ENCODE measurements around the gene TMEM239. TPM values are rescaled to one million over a fixed set of nuclear protein-coding genes. Genes with fewer than 3 reads are reported as not detected.
A peak's percentile ranks its signal among the peaks of the same experiment; 100 is the strongest.
"Not testable (repeated sequence)": the region's sequence is repeated elsewhere in the genome, so short reads cannot be mapped to it uniquely, and the experiment has no call there.

TMEM239 gene
- total RNA-seq, 1 donor from 2014 or later, result not detected

GRCh38 chr20:2820896-2821869 lies 5.0 kb downstream of the TMEM239 start:
- Mint-ChIP-seq H3K4me3 (no peak overlapping the region), H3K4me1 (peaks cover 2% of the 10 kb centered on the region), H3K27me3 (peaks cover 38% of the 10 kb centered on the region), H3K9me3 (no peaks in the 10 kb centered on the region), H3K27ac (peak overlapping the region; percentile 24), H3K36me3 (ENCODE audit: low read depth) (no peaks in the 10 kb centered on the region)
- TF ChIP-seq, protein P1, sequence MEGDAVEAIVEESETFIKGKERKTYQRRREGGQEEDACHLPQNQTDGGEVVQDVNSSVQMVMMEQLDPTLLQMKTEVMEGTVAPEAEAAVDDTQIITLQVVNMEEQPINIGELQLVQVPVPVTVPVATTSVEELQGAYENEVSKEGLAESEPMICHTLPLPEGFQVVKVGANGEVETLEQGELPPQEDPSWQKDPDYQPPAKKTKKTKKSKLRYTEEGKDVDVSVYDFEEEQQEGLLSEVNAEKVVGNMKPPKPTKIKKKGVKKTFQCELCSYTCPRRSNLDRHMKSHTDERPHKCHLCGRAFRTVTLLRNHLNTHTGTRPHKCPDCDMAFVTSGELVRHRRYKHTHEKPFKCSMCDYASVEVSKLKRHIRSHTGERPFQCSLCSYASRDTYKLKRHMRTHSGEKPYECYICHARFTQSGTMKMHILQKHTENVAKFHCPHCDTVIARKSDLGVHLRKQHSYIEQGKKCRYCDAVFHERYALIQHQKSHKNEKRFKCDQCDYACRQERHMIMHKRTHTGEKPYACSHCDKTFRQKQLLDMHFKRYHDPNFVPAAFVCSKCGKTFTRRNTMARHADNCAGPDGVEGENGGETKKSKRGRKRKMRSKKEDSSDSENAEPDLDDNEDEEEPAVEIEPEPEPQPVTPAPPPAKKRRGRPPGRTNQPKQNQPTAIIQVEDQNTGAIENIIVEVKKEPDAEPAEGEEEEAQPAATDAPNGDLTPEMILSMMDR (IDR thresholded peaks at IDR 0.05), result no peak
- ChIA-PET CTCF (no interaction called here), POLR2A (interaction anchor here (1.6 kb wide), 1 partner anchor 19 kb away, joined by 7 read pairs; the partner anchor contains the start of genes PCED1A and VPS16)
- intact Hi-C loops (cut with micrococcal nuclease), result no loop called here
- ATAC-seq (ENCODE audit: low read depth), result no peak
- no peak for DNase-seq

GRCh38 chr20:2822073-2822472 lies 5.9 kb downstream of the TMEM239 start:
- no peak overlapping the region for H3K4me3 Mint-ChIP-seq
- H3K9me3 Mint-ChIP-seq, result no peaks in the 10 kb centered on the region
- DNase-seq (no peak), ATAC-seq (ENCODE audit: low read depth) (no peak)
- ChIA-PET CTCF (no interaction called here), POLR2A (interaction anchor here (1.6 kb wide), 1 partner anchor 19 kb away, joined by 7 read pairs; the partner anchor contains the start of genes PCED1A and VPS16)
- H3K27me3 Mint-ChIP-seq, result peaks cover 45% of the 10 kb centered on the region
- H3K36me3 Mint-ChIP-seq (ENCODE audit: low read depth), result no peaks in the 10 kb centered on the region
- H3K27ac Mint-ChIP-seq, result no peak overlapping the region
- TF ChIP-seq, protein P1 (IDR thresholded peaks at IDR 0.05), result no peak
- H3K4me1 Mint-ChIP-seq, result peaks cover 7% of the 10 kb centered on the region
- intact Hi-C loops (cut with micrococcal nuclease), result no loop called here

- intact Hi-C loops (cut with micrococcal nuclease), result no loop called here
- H3K27me3 Mint-ChIP-seq, result peaks cover 31% of the 10 kb centered on the region
- H3K4me3 Mint-ChIP-seq, result no peak overlapping the region
- ChIA-PET CTCF (no interaction called here), POLR2A (no interaction called here)
- no peak for ATAC-seq (ENCODE audit: low read depth)
- H3K36me3 Mint-ChIP-seq (ENCODE audit: low read depth), result no peaks in the 10 kb centered on the region
- TF ChIP-seq, protein P1 (IDR thresholded peaks at IDR 0.05), result no peak
- DNase-seq, result no peak
- H3K4me1 Mint-ChIP-seq, result peaks cover 7% of the 10 kb centered on the region
- H3K27ac Mint-ChIP-seq, result no peak overlapping the region
- no peaks in the 10 kb centered on the region for H3K9me3 Mint-ChIP-seq
Measured at GRCh38 chr20:2825761-2826160, 9.6 kb downstream of the TMEM239 start.

DNA sequence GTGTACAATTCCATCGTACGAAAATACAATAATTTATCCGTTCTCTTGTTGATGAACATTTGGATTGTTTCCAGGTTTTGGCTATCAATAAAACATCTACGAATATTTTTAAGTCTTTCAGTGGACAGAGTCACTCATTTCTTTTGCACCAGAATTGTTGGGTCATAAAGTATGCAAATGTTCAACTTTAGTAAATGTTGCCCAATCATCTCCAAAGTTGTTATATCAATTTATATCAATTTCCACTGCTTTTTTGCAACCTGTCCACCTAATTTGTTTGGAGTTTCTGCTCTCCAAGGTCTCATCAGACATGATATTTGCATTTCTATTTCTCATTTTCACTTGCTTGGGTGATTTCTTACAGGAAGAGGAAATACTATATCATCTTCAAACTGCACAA lies 10.5 kb downstream of the TMEM239 start:
- peaks cover 27% of the 10 kb centered on the region for H3K27me3 Mint-ChIP-seq
- intact Hi-C loops (cut with micrococcal nuclease), result no loop called here
- H3K36me3 Mint-ChIP-seq (ENCODE audit: low read depth), result no peaks in the 10 kb centered on the region
- DNase-seq (no peak), ATAC-seq (ENCODE audit: low read depth) (no peak)
- TF ChIP-seq, protein P1 (IDR thresholded peaks at IDR 0.05), result no peak
- POLR2A ChIA-PET, result no interaction called here
- H3K4me3 Mint-ChIP-seq, result no peak overlapping the region
- H3K9me3 Mint-ChIP-seq, result no peaks in the 10 kb centered on the region
- no peak overlapping the region for H3K27ac Mint-ChIP-seq
- CTCF ChIA-PET, result no interaction called here
- H3K4me1 Mint-ChIP-seq, result peaks cover 7% of the 10 kb centered on the region

- H3K27ac Mint-ChIP-seq, result no peak overlapping the region
- H3K27me3 Mint-ChIP-seq, result peaks cover 25% of the 10 kb centered on the region
- DNase-seq, result no peak
- ChIA-PET POLR2A (no interaction called here), CTCF (no interaction called here)
- peaks cover 11% of the 10 kb centered on the region for H3K4me1 Mint-ChIP-seq
- ATAC-seq (ENCODE audit: low read depth), result no peak
- TF ChIP-seq, protein P1 (IDR thresholded peaks at IDR 0.05), result no peak
- no peaks in the 10 kb centered on the region for H3K9me3 Mint-ChIP-seq
- intact Hi-C loops (cut with micrococcal nuclease), result no loop called here
- no peaks in the 10 kb centered on the region for H3K36me3 Mint-ChIP-seq (ENCODE audit: low read depth)
- H3K4me3 Mint-ChIP-seq, result no peak overlapping the region
Measured at GRCh38 chr20:2829376-2829775, 13.2 kb downstream of the TMEM239 start.

DNA sequence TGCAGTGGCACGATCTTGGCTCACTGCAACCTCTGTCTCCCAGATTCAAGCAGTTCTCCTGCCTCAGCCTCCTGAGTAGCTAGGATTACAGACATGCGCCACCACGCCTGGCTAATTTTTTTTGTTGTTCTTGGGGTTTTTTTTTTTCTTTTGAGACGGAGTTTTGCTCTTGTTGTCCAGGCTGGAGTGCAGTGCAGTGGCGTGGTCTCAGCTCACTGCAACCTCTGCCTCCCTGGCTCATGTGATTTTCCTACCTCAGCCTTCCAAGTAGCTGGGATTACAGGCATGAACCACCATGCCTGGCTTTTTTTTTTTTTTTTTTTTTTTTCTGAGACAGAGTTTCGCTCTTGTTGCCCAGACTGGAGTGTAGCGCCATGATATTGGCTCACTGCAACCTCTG lies 15.0 kb downstream of the TMEM239 start:
- DNase-seq; CTCF ChIA-PET; ATAC-seq (ENCODE audit: low read depth); H3K9me3 Mint-ChIP-seq; H3K27ac Mint-ChIP-seq; intact Hi-C loops (cut with micrococcal nuclease); H3K4me3 Mint-ChIP-seq; POLR2A ChIA-PET; H3K36me3 Mint-ChIP-seq (ENCODE audit: low read depth): not testable (repeated sequence)
- Mint-ChIP-seq H3K27me3 (peaks cover 20% of the 10 kb centered on the region), H3K4me1 (peaks cover 11% of the 10 kb centered on the region)

Measured in activated B cell treated with CpG ODN at 0.5 μM for 24 hours (primary cell).